AG04450 (cell line): ENCODE data around the gene YIF1A. TPM values are rescaled to one million over a fixed set of nuclear protein-coding genes. Genes with fewer than 3 reads are reported as not detected.
"Not testable (repeated sequence)": the region's sequence is repeated elsewhere in the genome, so short reads cannot be mapped to it uniquely, and the experiment has no call there.

Experiments used
- CTCF ChIA-PET: fragments of 300-600, 350-600 bp; formaldehyde crosslinking; extraction: SDS; loops from one replicate; lab custom pipeline; 2022; ENCODE audit warnings: antibody characterized with exemption, inconsistent platforms; lab: Charles Lee
- POLR2A ChIA-PET: fragments of 350-600 bp; formaldehyde crosslinking; extraction: SDS; loops from one replicate; lab custom pipeline; 2021; ENCODE audit warnings: antibody characterized with exemption, inconsistent platforms; lab: Yijun Ruan, JAX
- DNase-seq: peaks from one replicate; pipeline ENCODE4 v3.0.0-alpha.2; 2011; ENCODE audit warnings: low read depth, low spot score
- H3K27ac ChIP-seq: one replicate; pipeline ENCODE4 v1.5.1; 2012; ENCODE audit warnings: low read depth, low read length, control low read depth
- H3K27me3 ChIP-seq: one replicate; pipeline ENCODE4 v1.6.0; 2012; ENCODE audit warnings: low read length; ENCODE audit not compliant: control insufficient read depth, insufficient read depth
- H3K4me3 ChIP-seq: 2 replicates; pipeline ENCODE4 v1.5.1; 2011; ENCODE audit warnings: mild to moderate bottlenecking, low read depth, low read length, control low read depth
- H3K9me3 ChIP-seq: 2 replicates; pipeline ENCODE4 v1.5.1; 2012; ENCODE audit warnings: low read length; ENCODE audit not compliant: control insufficient read depth, insufficient read depth
- polyA plus RNA-seq: library from polyadenylated mRNA; depleted of rRNA; stranded (reverse); fragments of >200 nt; gene quantifications from 2 replicates; pipeline ENCODE4 v1.2.3, GENCODE V29; 2011
- TF ChIP-seq, protein P1 (sequence below): IDR thresholded peaks from 2 replicates; pipeline ENCODE4 v1.5.1; 2011; ENCODE audit warnings: low read depth, low read length, control low read depth, inconsistent platforms

The YIF1A gene
- polyA plus RNA-seq, 1 experiment = 126 TPM

GRCh38 chr11:66280428-66280827 is 8.5 kb downstream of the YIF1A start:
- H3K4me3 ChIP-seq = no peak overlapping the region
- DNase-seq = no peak
- H3K9me3 ChIP-seq = no peaks in the 10 kb centered on the region; the same call in 1 of the 2 replicates
- POLR2A ChIA-PET = interaction anchor here (0.7 to 1.2 kb wide), 3 partner anchors 8 to 13 kb away, joined by 3 to 4 read pairs (median 4); partner anchors contain the start of gene YIF1A
- TF ChIP-seq, protein P1, sequence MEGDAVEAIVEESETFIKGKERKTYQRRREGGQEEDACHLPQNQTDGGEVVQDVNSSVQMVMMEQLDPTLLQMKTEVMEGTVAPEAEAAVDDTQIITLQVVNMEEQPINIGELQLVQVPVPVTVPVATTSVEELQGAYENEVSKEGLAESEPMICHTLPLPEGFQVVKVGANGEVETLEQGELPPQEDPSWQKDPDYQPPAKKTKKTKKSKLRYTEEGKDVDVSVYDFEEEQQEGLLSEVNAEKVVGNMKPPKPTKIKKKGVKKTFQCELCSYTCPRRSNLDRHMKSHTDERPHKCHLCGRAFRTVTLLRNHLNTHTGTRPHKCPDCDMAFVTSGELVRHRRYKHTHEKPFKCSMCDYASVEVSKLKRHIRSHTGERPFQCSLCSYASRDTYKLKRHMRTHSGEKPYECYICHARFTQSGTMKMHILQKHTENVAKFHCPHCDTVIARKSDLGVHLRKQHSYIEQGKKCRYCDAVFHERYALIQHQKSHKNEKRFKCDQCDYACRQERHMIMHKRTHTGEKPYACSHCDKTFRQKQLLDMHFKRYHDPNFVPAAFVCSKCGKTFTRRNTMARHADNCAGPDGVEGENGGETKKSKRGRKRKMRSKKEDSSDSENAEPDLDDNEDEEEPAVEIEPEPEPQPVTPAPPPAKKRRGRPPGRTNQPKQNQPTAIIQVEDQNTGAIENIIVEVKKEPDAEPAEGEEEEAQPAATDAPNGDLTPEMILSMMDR = no peak
- H3K27ac ChIP-seq = no peak overlapping the region
- no peaks in the 10 kb centered on the region for H3K27me3 ChIP-seq
- CTCF ChIA-PET = interaction anchor here (0.5 to 3.7 kb wide), 4 partner anchors 8 to 58 kb away, joined by 5 to 18 read pairs (median 7); partner anchors contain the start of genes CD248 and RAB1B

DNA sequence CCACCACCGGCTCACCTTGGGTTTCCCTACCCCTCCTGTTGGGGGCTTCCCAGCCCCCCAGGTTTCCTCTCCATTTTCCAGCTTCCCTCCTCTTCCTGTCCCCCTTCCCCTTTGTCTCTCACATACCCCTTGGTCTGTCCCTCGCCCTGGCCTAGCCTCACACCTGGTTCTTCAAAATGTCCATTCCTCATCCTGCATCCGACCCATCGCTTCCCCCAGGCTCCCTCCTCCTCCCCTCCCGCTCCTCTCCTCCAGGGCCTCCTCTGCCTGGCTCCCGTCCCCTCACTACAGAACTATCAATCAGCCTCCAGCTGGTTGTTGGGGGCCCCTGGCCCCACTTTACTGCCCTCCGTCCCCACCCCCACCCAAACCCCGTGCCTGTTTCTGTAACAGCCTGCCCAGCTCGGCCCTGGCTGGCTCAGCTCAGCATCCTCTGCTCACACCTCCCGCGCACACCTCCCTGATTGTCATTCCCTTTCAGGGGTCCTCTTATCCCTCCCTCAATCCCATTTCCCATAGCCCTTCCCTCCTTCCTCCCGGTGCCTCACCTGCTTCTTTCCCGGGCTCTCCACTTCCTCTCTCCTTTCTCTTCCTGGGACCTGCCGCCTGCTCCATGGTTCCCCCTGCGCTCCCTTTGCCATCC is 9.7 kb downstream of the YIF1A start:
- Histone ChIP-seq H3K4me3 (no peak overlapping the region), H3K9me3 (no peaks in the 10 kb centered on the region; the same call in 1 of the 2 replicates), H3K27ac (no peak overlapping the region), H3K27me3 (no peaks in the 10 kb centered on the region)
- ChIA-PET CTCF (interaction anchor here (0.6 kb wide), 1 partner anchor 20 kb away, joined by 3 read pairs; no protein-coding TSS in a partner anchor), POLR2A (interaction anchor here (0.6 to 1.3 kb wide), 2 partner anchors 9 to 10 kb away, joined by 3 to 4 read pairs; partner anchors contain the start of gene YIF1A)
- DNase-seq = no peak
- TF ChIP-seq, protein P1 = no peak

- no peaks in the 10 kb centered on the region for H3K27me3 ChIP-seq
- TF ChIP-seq, protein P1 = no peak
- ChIA-PET POLR2A (interaction anchor here (0.6 to 1.3 kb wide), 2 partner anchors 9 to 10 kb away, joined by 3 to 4 read pairs; partner anchors contain the start of gene YIF1A), CTCF (interaction anchor here (0.6 kb wide), 1 partner anchor 19 kb away, joined by 3 read pairs; no protein-coding TSS in a partner anchor)
- H3K9me3 ChIP-seq = no peaks in the 10 kb centered on the region; the same call in 1 of the 2 replicates
- no peak overlapping the region for H3K27ac ChIP-seq
- DNase-seq = no peak
- peak overlapping the region; percentile 44 for H3K4me3 ChIP-seq
Observed at GRCh38 chr11:66278363-66279091, 10.4 kb downstream of the YIF1A start.

GRCh38 chr11:66277471-66278362 is 11.2 kb downstream of the YIF1A start, which contains the start of gene CNIH2:
Gene CNIH2, plus strand, starts transcription at chr11:66278175. Its CDS starts 282 bp downstream, at chr11:66278457.
- ChIA-PET POLR2A (interaction anchor here (0.7 to 0.9 kb wide), 2 partner anchors 9 to 10 kb away, joined by 3 read pairs; no protein-coding TSS in a partner anchor), CTCF (no interaction called here)
- DNase-seq = no peak
- Histone ChIP-seq H3K27me3 (no peaks in the 10 kb centered on the region), H3K9me3 (no peaks in the 10 kb centered on the region; the same call in 1 of the 2 replicates), H3K27ac (no peak within 1 kb of the TSS), H3K4me3 (peak within 1 kb of the TSS; percentile 44)
- TF ChIP-seq, protein P1 = no peak

DNA sequence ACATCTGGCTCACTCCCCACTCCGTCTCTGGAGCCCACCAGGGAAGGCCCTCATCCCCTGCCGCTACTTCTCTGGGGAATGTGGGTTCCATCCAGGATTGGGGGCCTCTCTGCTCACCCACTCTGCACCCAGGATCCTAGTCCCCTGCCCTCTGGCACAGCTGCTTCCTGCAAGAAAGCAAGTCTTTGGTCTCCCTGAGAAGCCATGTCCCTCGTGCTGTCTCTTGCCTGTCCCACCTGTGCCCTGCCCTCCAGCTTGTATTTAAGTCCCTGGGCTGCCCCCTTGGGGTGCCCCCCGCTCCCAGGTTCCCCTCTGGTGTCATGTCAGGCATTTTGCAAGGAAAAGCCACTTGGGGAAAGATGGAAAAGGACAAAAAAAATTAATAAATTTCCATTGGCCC is 11.9 kb downstream of the YIF1A start:
- DNase-seq, CTCF ChIA-PET, H3K27ac ChIP-seq, H3K9me3 ChIP-seq, H3K4me3 ChIP-seq, H3K27me3 ChIP-seq: not testable (repeated sequence)
- POLR2A ChIA-PET = interaction anchor here (0.7 to 0.9 kb wide), 2 partner anchors 9 kb away, joined by 3 read pairs; no protein-coding TSS in a partner anchor

GRCh38 chr11:66276619-66277018 is 12.3 kb downstream of the YIF1A start:
- not testable (repeated sequence) for H3K9me3 ChIP-seq

More at GRCh38 chr11:66276619-66277018, 12.3 kb downstream of the YIF1A start:
- POLR2A ChIA-PET, H3K27ac ChIP-seq, H3K4me3 ChIP-seq, CTCF ChIA-PET, DNase-seq, H3K27me3 ChIP-seq: not testable (repeated sequence)
